ENCODE results near the gene ADGRE2. TPM values are rescaled to one million over a fixed set of nuclear protein-coding genes. Genes with fewer than 3 reads are reported as not detected.
"Not testable (repeated sequence)": the region's sequence is repeated elsewhere in the genome, so short reads cannot be mapped to it uniquely, and the experiment has no call there.

ADGRE2 gene
- total RNA-seq, 1 donor from 2014 or later = 1.5 TPM

- not testable (repeated sequence) for ATAC-seq
Measured at GRCh38 chr19:14777645-14778044, 715 bp downstream of the ADGRE2 start.

GRCh38 chr19:14775869-14776586 lies 2.3 kb downstream of the ADGRE2 start:
- no peak for ATAC-seq

GRCh38 chr19:14775326-14775725 lies 3.0 kb downstream of the ADGRE2 start:
- not testable (repeated sequence) for ATAC-seq

- ATAC-seq = no peak
Measured at GRCh38 chr19:14774373-14774772, 4.0 kb downstream of the ADGRE2 start.

- not testable (repeated sequence) for ATAC-seq
Measured at GRCh38 chr19:14773722-14774121, 4.6 kb downstream of the ADGRE2 start.

- no peak for ATAC-seq
Measured at GRCh38 chr19:14772995-14773394, 5.4 kb downstream of the ADGRE2 start.

GRCh38 chr19:14772467-14772866 lies 5.9 kb downstream of the ADGRE2 start:
- no peak for ATAC-seq

GRCh38 chr19:14770944-14771839 lies 7.2 kb downstream of the ADGRE2 start:
- no peak for ATAC-seq

GRCh38 chr19:14770136-14770535 lies 8.2 kb downstream of the ADGRE2 start:
- ATAC-seq = no peak

- ATAC-seq = no peak
Measured at GRCh38 chr19:14769201-14769600, 9.2 kb downstream of the ADGRE2 start.

GRCh38 chr19:14768001-14768400 lies 10.4 kb downstream of the ADGRE2 start:
- ATAC-seq = no peak

- ATAC-seq = no peak
Measured at GRCh38 chr19:14767466-14767971, 10.8 kb downstream of the ADGRE2 start.

GRCh38 chr19:14765841-14766240 lies 12.5 kb downstream of the ADGRE2 start:
- ATAC-seq = not testable (repeated sequence)

GRCh38 chr19:14765403-14765802 lies 13.0 kb downstream of the ADGRE2 start:
- ATAC-seq = not testable (repeated sequence)

- no peak for ATAC-seq
Measured at GRCh38 chr19:14764401-14764800, 14.0 kb downstream of the ADGRE2 start.

- no peak for ATAC-seq
Measured at GRCh38 chr19:14763497-14764145, 14.7 kb downstream of the ADGRE2 start.

GRCh38 chr19:14762111-14762510 lies 16.2 kb downstream of the ADGRE2 start:
- no peak for ATAC-seq

GRCh38 chr19:14761607-14762006 lies 16.8 kb downstream of the ADGRE2 start:
- peak; percentile 62 for ATAC-seq

GRCh38 chr19:14758816-14759215 lies 19.5 kb downstream of the ADGRE2 start:
- ATAC-seq = peak; percentile 79

GRCh38 chr19:14748601-14749000 lies 29.8 kb downstream of the ADGRE2 start:
- ATAC-seq = no peak

GRCh38 chr19:14746886-14747285 lies 31.5 kb downstream of the ADGRE2 start:
- ATAC-seq = no peak

GRCh38 chr19:14735915-14736314 lies 42.4 kb downstream of the ADGRE2 start:
- no peak for ATAC-seq

GRCh38 chr19:14733574-14733973 lies 44.8 kb downstream of the ADGRE2 start:
- ATAC-seq = no peak

Data from esophagus mucosa (tissue), 1 donor.